ENCODE measurements around the gene DAPK2. TPM values are rescaled to one million over a fixed set of nuclear protein-coding genes. Genes with fewer than 3 reads are reported as not detected.
"Not testable (repeated sequence)": the region's sequence is repeated elsewhere in the genome, so short reads cannot be mapped to it uniquely, and the experiment has no call there.

The DAPK2 gene
- total RNA-seq, 2 donors from 2014 or later: 28.8 to 57.6 TPM

- DNase-seq (ENCODE audit: low spot score): no peak
- no peak for TF ChIP-seq CTCF (IDR thresholded peaks at IDR 0.05)
- H3K4me3 ChIP-seq: no peak overlapping the region
- no peaks in the 10 kb centered on the region for H3K9me3 ChIP-seq
- peak overlapping the region; percentile 91 to 95 for H3K27ac ChIP-seq
- H3K36me3 ChIP-seq: peaks cover 27% of the 10 kb centered on the region
- no peaks in the 10 kb centered on the region for H3K27me3 ChIP-seq
- peaks cover 0 to 49% of the 10 kb centered on the region in 2 donors for H3K4me1 ChIP-seq
These were observed 44.2 kb upstream of the DAPK2 start for GRCh38 chr15:64090527-64090926.

GRCh38 chr15:64089543-64090280 is 43.4 kb upstream of the DAPK2 start:
- H3K27me3 ChIP-seq: no peaks in the 10 kb centered on the region
- peaks cover 0 to 41% of the 10 kb centered on the region in 2 donors for H3K4me1 ChIP-seq
- no peak for DNase-seq (ENCODE audit: low spot score)
- no peaks in the 10 kb centered on the region for H3K9me3 ChIP-seq
- peaks cover 34% of the 10 kb centered on the region for H3K36me3 ChIP-seq
- H3K27ac ChIP-seq: peak overlapping the region; percentile 91 to 95
- TF ChIP-seq CTCF (IDR thresholded peaks at IDR 0.05): no peak
- no peak overlapping the region for H3K4me3 ChIP-seq

- no peaks in the 10 kb centered on the region for H3K27me3 ChIP-seq
- DNase-seq (ENCODE audit: low spot score): no peak
- peaks cover 55% of the 10 kb centered on the region for H3K36me3 ChIP-seq
- H3K4me1 ChIP-seq: no peaks in the 10 kb centered on the region
- no peak overlapping the region for H3K27ac ChIP-seq
- H3K9me3 ChIP-seq: no peaks in the 10 kb centered on the region
- no peak overlapping the region for H3K4me3 ChIP-seq
- TF ChIP-seq CTCF (IDR thresholded peaks at IDR 0.05): no peak
These were observed 36.5 kb upstream of the DAPK2 start for GRCh38 chr15:64082757-64083156.

GRCh38 chr15:64073496-64073895 is 27.2 kb upstream of the DAPK2 start:
- peaks cover 30% of the 10 kb centered on the region for H3K36me3 ChIP-seq
- DNase-seq (ENCODE audit: low spot score); H3K9me3 ChIP-seq; H3K27me3 ChIP-seq; H3K4me3 ChIP-seq; H3K27ac ChIP-seq: not testable (repeated sequence)
- H3K4me1 ChIP-seq: peaks cover 0 to 22% of the 10 kb centered on the region in 2 donors

GRCh38 chr15:64072812-64073211 is 26.5 kb upstream of the DAPK2 start:
- no peak for DNase-seq (ENCODE audit: low spot score)
- Histone ChIP-seq H3K9me3 (no peaks in the 10 kb centered on the region), H3K27ac (no peak overlapping the region), H3K27me3 (no peaks in the 10 kb centered on the region), H3K4me3 (no peak overlapping the region), H3K36me3 (peaks cover 30% of the 10 kb centered on the region), H3K4me1 (peaks cover 0 to 26% of the 10 kb centered on the region in 2 donors)
- TF ChIP-seq CTCF (IDR thresholded peaks at IDR 0.05): no peak

- H3K9me3 ChIP-seq: no peaks in the 10 kb centered on the region
- DNase-seq (ENCODE audit: low spot score): no peak
- no peak overlapping the region for H3K4me3 ChIP-seq
- peak overlapping the region; percentile 81 for H3K27ac ChIP-seq
- H3K4me1 ChIP-seq: peaks cover 0 to 31% of the 10 kb centered on the region in 2 donors
- no peak for TF ChIP-seq CTCF (IDR thresholded peaks at IDR 0.05)
- H3K36me3 ChIP-seq: peaks cover 30% of the 10 kb centered on the region
- no peaks in the 10 kb centered on the region for H3K27me3 ChIP-seq
These were observed 25.9 kb upstream of the DAPK2 start for GRCh38 chr15:64071931-64072765.

Measured in right atrium auricular region (tissue), 2 donors.